CD4-positive, CD25-positive, alpha-beta regulatory T cell (primary cell): ENCODE results near the gene PPM1H. TPM values are rescaled to one million over a fixed set of nuclear protein-coding genes. Genes with fewer than 3 reads are reported as not detected.
"Not testable (repeated sequence)": the region's sequence is repeated elsewhere in the genome, so short reads cannot be mapped to it uniquely, and the experiment has no call there.

Source experiments
- ATAC-seq, 2 donors: fragments of 150-1000 bp; cut with Tn5 transposase; one replicate each; pipeline ENCODE4 v1.10.0; 2021; ENCODE audit warnings: low read depth in 2 of 2, moderate number of reproducible peaks in 2 of 2, moderate library complexity in 1 of 2
- DNase-seq, 3 donors: peaks; one replicate each; pipeline versions ENCODE4 v3.0.0 to v3.0.0-alpha.2; 2012 to 2022; ENCODE audit warnings: mixed read lengths in 1 of 3
- H3K27ac ChIP-seq: one replicate; pipeline ENCODE4 v1.7.0; 2013; ENCODE audit warnings: mild to moderate bottlenecking, low read length; ENCODE audit not compliant: insufficient read depth, poor library complexity, severe bottlenecking
- H3K27me3 ChIP-seq: one replicate; pipeline ENCODE4 v1.7.0; 2013; ENCODE audit warnings: low read length; ENCODE audit not compliant: control insufficient read depth, insufficient read depth
- H3K36me3 ChIP-seq: one replicate; pipeline ENCODE4 v1.7.0; 2013; ENCODE audit warnings: mild to moderate bottlenecking, low read length, moderate library complexity; ENCODE audit not compliant: control insufficient read depth, insufficient read depth
- H3K4me1 ChIP-seq: 2 replicates; pipeline ENCODE4 v1.7.0; 2013; ENCODE audit warnings: mild to moderate bottlenecking, low read length; ENCODE audit not compliant: insufficient read depth, control insufficient read depth, poor library complexity, severe bottlenecking
- H3K4me3 ChIP-seq: one replicate; pipeline ENCODE4 v1.7.0; 2013; ENCODE audit warnings: low read depth, mild to moderate bottlenecking, low read length, moderate library complexity
- H3K9me3 ChIP-seq, 2 experiments: 1 replicate in 1 of 2; 2 replicates in 1 of 2; pipeline ENCODE4 v1.7.0; 2013; ENCODE audit warnings: low read length in 2 of 2, mild to moderate bottlenecking in 1 of 2, moderate library complexity in 1 of 2; ENCODE audit not compliant: control insufficient read depth in 2 of 2
- H3K27ac Mint-ChIP-seq, 3 donors: one replicate each; pipeline ENCODE4 v1.8.0; 2020 to 2022; ENCODE audit warnings: mild to moderate bottlenecking in 3 of 3, mixed read lengths in 3 of 3, moderate library complexity in 2 of 3
- H3K27me3 Mint-ChIP-seq: one replicate; pipeline ENCODE4 v1.8.0; 2022; ENCODE audit warnings: mild to moderate bottlenecking, mixed read lengths
- H3K36me3 Mint-ChIP-seq: one replicate; pipeline ENCODE4 v1.8.0; 2020; ENCODE audit warnings: mixed read lengths
- H3K4me1 Mint-ChIP-seq, 4 donors: one replicate each; pipeline ENCODE4 v1.8.0; 2020 to 2022; ENCODE audit warnings: mixed read lengths in 4 of 4, mild to moderate bottlenecking in 1 of 4
- H3K4me3 Mint-ChIP-seq, 4 donors: one replicate each; pipeline ENCODE4 v1.8.0; 2020 to 2022; ENCODE audit warnings: mild to moderate bottlenecking in 4 of 4, mixed read lengths in 4 of 4, moderate library complexity in 3 of 4
- H3K9me3 Mint-ChIP-seq, 7 donors: one replicate each; pipeline ENCODE4 v1.8.0; 2020 to 2022; ENCODE audit warnings: mixed read lengths in 7 of 7, mild to moderate bottlenecking in 3 of 7, moderate library complexity in 2 of 7
- polyA plus RNA-seq, 4 donors: library from polyadenylated mRNA; unstranded; fragments of 300-500 nt; fragmentation: Illumina TruSeq; gene quantifications; one replicate each; pipeline ENCODE4 v1.2.3, GENCODE V29; 2021
- total RNA-seq: library from RNA; stranded (reverse); gene quantifications from one replicate; pipeline ENCODE4 v1.2.3, GENCODE V29; 2022

PPM1H gene
- total and polyA plus RNA-seq, 5 donors from 2014 or later, result 0.03 to 0.99 TPM; not detected in 3

DNA sequence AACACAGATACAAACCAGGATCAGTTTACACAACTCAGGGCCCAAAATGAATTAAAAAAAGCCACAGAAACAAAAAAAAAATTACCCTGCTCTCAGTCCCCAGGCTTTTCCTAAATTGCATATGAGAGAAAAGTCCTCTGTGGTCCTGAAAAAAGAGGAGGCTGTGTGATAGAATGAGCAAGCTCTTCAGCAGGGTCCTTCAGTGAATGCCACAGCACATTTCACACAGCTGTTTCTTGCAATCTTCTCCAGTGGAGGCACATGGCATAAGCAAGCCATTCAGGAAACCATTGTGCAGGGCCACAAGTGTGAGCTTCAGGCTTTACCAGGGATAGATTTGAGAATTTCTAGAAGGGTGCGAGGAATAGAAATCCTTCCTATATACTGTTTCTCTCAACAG lies 168.5 kb downstream of the PPM1H start:
- H3K36me3 ChIP-seq, result no peaks in the 10 kb centered on the region
- H3K27ac Mint-ChIP-seq, result no peak overlapping the region
- ATAC-seq (no peak), DNase-seq (no peak)
- H3K9me3 Mint-ChIP-seq, result no peaks in the 10 kb centered on the region
- no peak overlapping the region for H3K4me3 Mint-ChIP-seq
- H3K4me3 ChIP-seq, result no peak overlapping the region
- H3K4me1 Mint-ChIP-seq, result peaks cover 0 to 2% (median 0%) of the 10 kb centered on the region in 4 donors
- no peaks in the 10 kb centered on the region for H3K27me3 ChIP-seq
- H3K27ac ChIP-seq, result no peak overlapping the region
- H3K4me1 ChIP-seq, result no peaks in the 10 kb centered on the region
- H3K36me3 Mint-ChIP-seq, result no peaks in the 10 kb centered on the region
- no peaks in the 10 kb centered on the region for H3K9me3 ChIP-seq
- H3K27me3 Mint-ChIP-seq, result peaks cover 8% of the 10 kb centered on the region

- peaks cover 8% of the 10 kb centered on the region for H3K27me3 Mint-ChIP-seq
Measured at GRCh38 chr12:62763861-62764645, 170.9 kb downstream of the PPM1H start.

GRCh38 chr12:62763312-62763711 lies 171.6 kb downstream of the PPM1H start:
- no peaks in the 10 kb centered on the region for H3K9me3 Mint-ChIP-seq
- H3K4me3 Mint-ChIP-seq, result no peak overlapping the region
- no peak for ATAC-seq
- Histone ChIP-seq H3K36me3 (no peaks in the 10 kb centered on the region), H3K4me1 (no peaks in the 10 kb centered on the region), H3K4me3 (no peak overlapping the region), H3K27me3 (no peaks in the 10 kb centered on the region), H3K9me3 (no peaks in the 10 kb centered on the region), H3K27ac (no peak overlapping the region)
- no peaks in the 10 kb centered on the region for H3K36me3 Mint-ChIP-seq
- H3K4me1 Mint-ChIP-seq, result peaks cover 0 to 2% (median 0%) of the 10 kb centered on the region in 4 donors
- H3K27ac Mint-ChIP-seq, result no peak overlapping the region
- DNase-seq, result no peak
- H3K27me3 Mint-ChIP-seq, result peaks cover 8% of the 10 kb centered on the region

More at GRCh38 chr12:62763861-62764645, 170.9 kb downstream of the PPM1H start:
- Mint-ChIP-seq H3K4me1 (peaks cover 0 to 2% (median 0%) of the 10 kb centered on the region in 4 donors), H3K4me3 (no peak overlapping the region), H3K9me3 (no peaks in the 10 kb centered on the region), H3K27ac (no peak overlapping the region), H3K36me3 (no peaks in the 10 kb centered on the region)
- Histone ChIP-seq H3K27ac (no peak overlapping the region), H3K4me3 (no peak overlapping the region), H3K9me3 (no peaks in the 10 kb centered on the region), H3K36me3 (no peaks in the 10 kb centered on the region), H3K27me3 (no peaks in the 10 kb centered on the region), H3K4me1 (no peaks in the 10 kb centered on the region)
- DNase-seq (no peak), ATAC-seq (no peak)

DNA sequence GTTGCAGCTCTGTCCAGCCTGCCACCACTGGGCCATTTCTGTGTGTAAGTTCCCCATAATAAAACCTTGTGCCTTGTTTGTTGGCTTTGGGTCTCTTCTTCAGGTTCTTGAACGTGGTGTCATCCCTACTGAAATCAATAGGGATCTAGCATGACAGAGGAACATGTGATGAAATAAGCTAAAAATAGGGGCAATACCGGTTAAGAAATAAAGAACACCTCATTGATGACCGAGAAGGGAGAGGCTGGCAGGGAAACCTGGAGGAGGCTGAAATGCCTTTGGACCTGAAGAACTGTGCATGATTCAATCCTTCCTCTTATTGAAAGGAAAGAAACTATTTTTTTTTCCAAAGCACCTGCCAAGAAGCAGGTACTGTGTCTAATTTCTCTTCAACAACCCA lies 172.3 kb downstream of the PPM1H start:
- Histone ChIP-seq H3K27me3 (no peaks in the 10 kb centered on the region), H3K4me3 (no peak overlapping the region), H3K36me3 (no peaks in the 10 kb centered on the region), H3K9me3 (no peaks in the 10 kb centered on the region), H3K4me1 (no peaks in the 10 kb centered on the region), H3K27ac (no peak overlapping the region)
- ATAC-seq (no peak), DNase-seq (no peak)
- H3K27me3 Mint-ChIP-seq, result peaks cover 8% of the 10 kb centered on the region
- no peak overlapping the region for H3K27ac Mint-ChIP-seq
- no peaks in the 10 kb centered on the region for H3K9me3 Mint-ChIP-seq
- H3K4me1 Mint-ChIP-seq, result peaks cover 0 to 2% (median 0%) of the 10 kb centered on the region in 4 donors
- no peaks in the 10 kb centered on the region for H3K36me3 Mint-ChIP-seq
- H3K4me3 Mint-ChIP-seq, result no peak overlapping the region

- Histone ChIP-seq H3K9me3 (no peaks in the 10 kb centered on the region), H3K4me3 (no peak overlapping the region), H3K27me3 (no peaks in the 10 kb centered on the region), H3K27ac (no peak overlapping the region), H3K36me3 (no peaks in the 10 kb centered on the region), H3K4me1 (no peaks in the 10 kb centered on the region)
- Mint-ChIP-seq H3K27ac (no peak overlapping the region), H3K9me3 (no peaks in the 10 kb centered on the region), H3K4me1 (peaks cover 0 to 2% (median 0%) of the 10 kb centered on the region in 4 donors), H3K4me3 (no peak overlapping the region), H3K27me3 (peaks cover 10% of the 10 kb centered on the region), H3K36me3 (no peaks in the 10 kb centered on the region)
- DNase-seq, result no peak
- ATAC-seq, result no peak
Measured at GRCh38 chr12:62761658-62762057, 173.3 kb downstream of the PPM1H start.

DNA sequence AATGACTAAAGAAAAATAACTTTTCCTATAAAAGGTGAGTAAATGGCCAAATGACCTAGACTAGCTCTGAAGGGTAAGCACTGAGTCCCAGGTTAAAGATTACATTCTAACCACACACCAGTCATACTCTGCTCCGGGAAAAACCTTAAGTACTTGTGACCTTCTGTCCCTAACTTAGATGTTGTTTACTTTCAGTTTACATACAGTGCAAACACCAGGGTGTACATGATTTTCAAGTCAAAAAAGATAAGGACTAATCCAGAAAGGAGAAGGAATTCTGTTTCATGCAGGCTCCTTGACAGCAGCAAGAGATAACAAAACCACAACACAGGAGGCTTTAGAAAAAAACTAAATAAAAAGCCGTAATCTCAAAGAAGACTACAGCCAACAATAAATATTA lies 174.2 kb downstream of the PPM1H start:
- H3K9me3 Mint-ChIP-seq, result no peaks in the 10 kb centered on the region
- no peaks in the 10 kb centered on the region for H3K36me3 ChIP-seq
- no peak overlapping the region for H3K27ac ChIP-seq
- H3K4me3 ChIP-seq, result no peak overlapping the region
- H3K4me1 ChIP-seq, result no peaks in the 10 kb centered on the region
- peaks cover 10% of the 10 kb centered on the region for H3K27me3 Mint-ChIP-seq
- ATAC-seq (no peak), DNase-seq (no peak)
- no peaks in the 10 kb centered on the region for H3K27me3 ChIP-seq
- no peak overlapping the region for H3K4me3 Mint-ChIP-seq
- H3K4me1 Mint-ChIP-seq, result peaks cover 0 to 2% (median 0%) of the 10 kb centered on the region in 4 donors
- no peaks in the 10 kb centered on the region for H3K36me3 Mint-ChIP-seq
- H3K9me3 ChIP-seq, result no peaks in the 10 kb centered on the region
- H3K27ac Mint-ChIP-seq, result no peak overlapping the region

- H3K27ac Mint-ChIP-seq, result not testable (repeated sequence)
Measured at GRCh38 chr12:62760341-62760740, 174.6 kb downstream of the PPM1H start.

GRCh38 chr12:62758216-62758615 lies 176.7 kb downstream of the PPM1H start:
- H3K27me3 ChIP-seq, result no peaks in the 10 kb centered on the region
- Mint-ChIP-seq H3K36me3 (no peaks in the 10 kb centered on the region), H3K9me3 (peaks cover 0 to 2% (median 0%) of the 10 kb centered on the region in 7 donors), H3K27me3 (peaks cover 11% of the 10 kb centered on the region), H3K4me3 (no peak overlapping the region), H3K27ac (no peak overlapping the region), H3K4me1 (no peaks in the 10 kb centered on the region)
- H3K36me3 ChIP-seq, result no peaks in the 10 kb centered on the region
- ATAC-seq (no peak), DNase-seq (peak in 1 of 3 donors; percentile 13)
- H3K4me1 ChIP-seq, result no peaks in the 10 kb centered on the region
- no peak overlapping the region for H3K27ac ChIP-seq
- no peaks in the 10 kb centered on the region for H3K9me3 ChIP-seq
- H3K4me3 ChIP-seq, result no peak overlapping the region

More at GRCh38 chr12:62760341-62760740, 174.6 kb downstream of the PPM1H start:
- H3K9me3 Mint-ChIP-seq, H3K36me3 ChIP-seq, ATAC-seq, H3K4me1 ChIP-seq, H3K4me3 Mint-ChIP-seq, H3K4me3 ChIP-seq, H3K27ac ChIP-seq, H3K27me3 ChIP-seq, H3K4me1 Mint-ChIP-seq, H3K27me3 Mint-ChIP-seq, H3K36me3 Mint-ChIP-seq, DNase-seq, H3K9me3 ChIP-seq: not testable (repeated sequence)
